ENCODE results near the gene EPS8.

DNA sequence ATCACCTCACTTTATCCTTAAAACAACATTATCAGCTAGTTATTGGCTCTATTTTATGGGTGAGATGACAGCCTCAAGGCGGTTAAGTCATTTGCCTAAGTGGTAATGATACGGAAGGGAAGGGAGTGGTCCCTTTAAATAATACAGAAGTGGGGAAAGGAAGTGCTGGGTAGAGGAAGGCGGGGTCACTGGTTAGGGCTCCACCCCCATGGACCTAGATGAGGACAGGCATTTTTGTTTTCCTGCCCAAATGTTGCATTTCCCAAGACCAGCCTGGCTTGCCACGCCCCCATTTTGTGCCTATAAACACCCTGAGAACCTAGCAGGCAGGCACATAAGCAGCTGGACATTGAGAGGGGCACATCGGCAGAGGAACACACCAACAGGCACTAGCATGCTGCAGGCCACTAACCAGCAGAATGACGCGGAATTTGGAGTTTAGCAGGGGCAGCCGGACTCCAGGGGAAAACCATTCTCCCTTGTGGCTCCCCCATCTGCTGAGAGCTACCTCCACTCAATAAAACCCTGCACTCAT lies 100.9 kb downstream of the EPS8 start:
- TF ChIP-seq EP300 (IDR thresholded peaks at IDR 0.05) (no peak), POLR2AphosphoS5 (IDR thresholded peaks at IDR 0.05) (peak; percentile 72), POLR2A (IDR thresholded peaks at IDR 0.05) (peak; percentile 20 to 63)
- TF ChIP-seq, protein P1, sequence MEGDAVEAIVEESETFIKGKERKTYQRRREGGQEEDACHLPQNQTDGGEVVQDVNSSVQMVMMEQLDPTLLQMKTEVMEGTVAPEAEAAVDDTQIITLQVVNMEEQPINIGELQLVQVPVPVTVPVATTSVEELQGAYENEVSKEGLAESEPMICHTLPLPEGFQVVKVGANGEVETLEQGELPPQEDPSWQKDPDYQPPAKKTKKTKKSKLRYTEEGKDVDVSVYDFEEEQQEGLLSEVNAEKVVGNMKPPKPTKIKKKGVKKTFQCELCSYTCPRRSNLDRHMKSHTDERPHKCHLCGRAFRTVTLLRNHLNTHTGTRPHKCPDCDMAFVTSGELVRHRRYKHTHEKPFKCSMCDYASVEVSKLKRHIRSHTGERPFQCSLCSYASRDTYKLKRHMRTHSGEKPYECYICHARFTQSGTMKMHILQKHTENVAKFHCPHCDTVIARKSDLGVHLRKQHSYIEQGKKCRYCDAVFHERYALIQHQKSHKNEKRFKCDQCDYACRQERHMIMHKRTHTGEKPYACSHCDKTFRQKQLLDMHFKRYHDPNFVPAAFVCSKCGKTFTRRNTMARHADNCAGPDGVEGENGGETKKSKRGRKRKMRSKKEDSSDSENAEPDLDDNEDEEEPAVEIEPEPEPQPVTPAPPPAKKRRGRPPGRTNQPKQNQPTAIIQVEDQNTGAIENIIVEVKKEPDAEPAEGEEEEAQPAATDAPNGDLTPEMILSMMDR (IDR thresholded peaks at IDR 0.05), result no peak

Measured in gastroesophageal sphincter (tissue), 3 donors.